Sigmoid colon (tissue), 4 donors: ENCODE data around the gene MOB3B.

Experiments
- CTCF ChIP-seq, 4 experiments: fragments of 450-650 bp in 3 of 4; fragments of 200-600 bp in 1 of 4; IDR thresholded peaks; one replicate each; pipeline ENCODE4 v1.5.1; 2016 to 2019; ENCODE audit warnings: antibody characterized with exemption in 4 of 4, mild to moderate bottlenecking in 3 of 4, moderate library complexity in 2 of 4
- EP300 ChIP-seq, 4 donors: sonication (generic); formaldehyde crosslinking; IDR thresholded peaks; one replicate each; pipeline ENCODE4 v1.6.1; 2017; ENCODE audit warnings: antibody characterized with exemption in 4 of 4
- POLR2A ChIP-seq, 2 donors: fragments of 450-650 bp; IDR thresholded peaks; one replicate each; pipeline ENCODE4 v1.6.1; 2016; ENCODE audit warnings: antibody characterized with exemption in 2 of 2, mild to moderate bottlenecking in 2 of 2, moderate library complexity in 2 of 2

GRCh38 chr9:27304521-27304920 is 225.1 kb downstream of the MOB3B start:
- no peak for TF ChIP-seq CTCF (IDR thresholded peaks at IDR 0.05)
- TF ChIP-seq POLR2A (IDR thresholded peaks at IDR 0.05): no peak
- no peak for TF ChIP-seq EP300 (IDR thresholded peaks at IDR 0.05)
